Lung (tissue), 12 donors: Measurements from ENCODE around the gene EYA4. TPM values are rescaled to one million over a fixed set of nuclear protein-coding genes. Genes with fewer than 3 reads are reported as not detected.
A peak's percentile ranks its signal among the peaks of the same experiment; 100 is the strongest.

Experiments
- ATAC-seq: fragments of 200-7000 bp; cut with Tn5 transposase; one replicate; pipeline ENCODE4 v1.9.1; 2020; ENCODE audit warnings: moderate number of reproducible peaks; ENCODE audit not compliant: insufficient read depth, low FRiP score
- DNase-seq, 3 donors: peaks; one replicate each; pipeline ENCODE4 v3.0.0-alpha.2; 2013 to 2017
- H3K27ac ChIP-seq, 2 donors: one replicate each; pipeline ENCODE4 v1.5.1; 2013; ENCODE audit warnings: mild to moderate bottlenecking in 2 of 2, moderate library complexity in 2 of 2, control low read depth in 1 of 2, inconsistent platforms in 1 of 2, low read depth in 1 of 2, low read length in 1 of 2
- H3K27me3 ChIP-seq, 3 donors: one replicate each; pipeline ENCODE4 v1.5.1; 2013; ENCODE audit warnings: low read length in 2 of 3; ENCODE audit not compliant: control insufficient read depth in 3 of 3, insufficient read depth in 3 of 3
- H3K36me3 ChIP-seq, 4 donors: one replicate each; pipeline ENCODE4 v1.5.1; 2013; ENCODE audit warnings: low read length in 4 of 4, mild to moderate bottlenecking in 1 of 4, moderate library complexity in 1 of 4; ENCODE audit not compliant: control insufficient read depth in 4 of 4, insufficient read depth in 4 of 4
- H3K4me1 ChIP-seq, 5 donors: one replicate each; pipeline ENCODE4 v1.5.1; 2013; ENCODE audit warnings: low read length in 5 of 5, mild to moderate bottlenecking in 2 of 5, moderate library complexity in 1 of 5; ENCODE audit not compliant: control insufficient read depth in 5 of 5, insufficient read depth in 5 of 5
- H3K4me3 ChIP-seq: one replicate; pipeline ENCODE4 v1.5.1; 2013; ENCODE audit warnings: mild to moderate bottlenecking, control low read depth, moderate library complexity
- H3K9ac ChIP-seq, 2 donors: one replicate each; pipeline ENCODE4 v1.5.1; 2013; ENCODE audit warnings: low read length in 2 of 2, control low read depth in 1 of 2; ENCODE audit not compliant: insufficient read depth in 1 of 2
- H3K9me3 ChIP-seq, 4 donors: one replicate each; pipeline ENCODE4 v1.5.1; 2013; ENCODE audit warnings: low read length in 3 of 4, mild to moderate bottlenecking in 1 of 4, moderate library complexity in 1 of 4; ENCODE audit not compliant: control insufficient read depth in 4 of 4, insufficient read depth in 3 of 4
- WGBS, 2 donors: extraction: QIAGEN DNeasy Blood & Tissue Kit; methylation state at CpG; one replicate each; pipeline ENCODE4 v1.1.7; 2013; 5-methylcytosine and 5-hydroxymethylcytosine counted together
- polyA plus RNA-seq, 2 donors: library from polyadenylated mRNA; stranded (reverse); fragments of 200-250 nt; gene quantifications; one replicate each; pipeline ENCODE4 v1.2.1, GENCODE V29; 2013
- total RNA-seq, 2 donors: library from RNA; depleted of rRNA in 1 of 2; stranded (reverse); fragments of >200 nt in 1 of 2; gene quantifications; one replicate each; pipeline ENCODE4 v1.2.1, GENCODE V29; 2014 to 2021
- TF ChIP-seq, protein P1 (sequence below): IDR thresholded peaks from 2 replicates; pipeline ENCODE4 v1.5.1; 2012; ENCODE audit warnings: mild to moderate bottlenecking; ENCODE audit errors: control extremely low read depth, extremely low read depth
- donor health status: control.
- donor health status: control.
- donor health status: Bipolar disorder and iron deficiency.
- donor health status: healthy.
- donor health status: DM: yes; HTN: yes; CAD: no.

The EYA4 gene
- total and polyA plus RNA-seq, 4 donors, result 0.49 to 7.4 (median 2.2) TPM

- Histone ChIP-seq H3K4me1 (peaks cover 0 to 17% (median 0%) of the 10 kb centered on the region in 5 donors), H3K27ac (no peak overlapping the region), H3K4me3 (no peak overlapping the region), H3K9ac (no peak overlapping the region), H3K9me3 (no peaks in the 10 kb centered on the region), H3K36me3 (no peaks in the 10 kb centered on the region), H3K27me3 (peaks cover 0 to 54% (median 34%) of the 10 kb centered on the region in 3 donors)
- DNase-seq (peak in 1 of 3 donors; percentile 11), ATAC-seq (no peak)
- WGBS, 2 donors, result 54 to 57% methylated on average over 2 of the region's 2 CpGs
- TF ChIP-seq, protein P1, sequence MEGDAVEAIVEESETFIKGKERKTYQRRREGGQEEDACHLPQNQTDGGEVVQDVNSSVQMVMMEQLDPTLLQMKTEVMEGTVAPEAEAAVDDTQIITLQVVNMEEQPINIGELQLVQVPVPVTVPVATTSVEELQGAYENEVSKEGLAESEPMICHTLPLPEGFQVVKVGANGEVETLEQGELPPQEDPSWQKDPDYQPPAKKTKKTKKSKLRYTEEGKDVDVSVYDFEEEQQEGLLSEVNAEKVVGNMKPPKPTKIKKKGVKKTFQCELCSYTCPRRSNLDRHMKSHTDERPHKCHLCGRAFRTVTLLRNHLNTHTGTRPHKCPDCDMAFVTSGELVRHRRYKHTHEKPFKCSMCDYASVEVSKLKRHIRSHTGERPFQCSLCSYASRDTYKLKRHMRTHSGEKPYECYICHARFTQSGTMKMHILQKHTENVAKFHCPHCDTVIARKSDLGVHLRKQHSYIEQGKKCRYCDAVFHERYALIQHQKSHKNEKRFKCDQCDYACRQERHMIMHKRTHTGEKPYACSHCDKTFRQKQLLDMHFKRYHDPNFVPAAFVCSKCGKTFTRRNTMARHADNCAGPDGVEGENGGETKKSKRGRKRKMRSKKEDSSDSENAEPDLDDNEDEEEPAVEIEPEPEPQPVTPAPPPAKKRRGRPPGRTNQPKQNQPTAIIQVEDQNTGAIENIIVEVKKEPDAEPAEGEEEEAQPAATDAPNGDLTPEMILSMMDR, result no peak
Observed at GRCh38 chr6:133245422-133245903, 4.3 kb downstream of the EYA4 start.

GRCh38 chr6:133247581-133247980, 6.4 kb downstream of the EYA4 start:
- H3K4me1 ChIP-seq, result peaks cover 0 to 11% (median 0%) of the 10 kb centered on the region in 5 donors
- H3K36me3 ChIP-seq, result no peaks in the 10 kb centered on the region
- ATAC-seq (no peak), DNase-seq (no peak)
- H3K9ac ChIP-seq, result no peak overlapping the region
- no peak overlapping the region for H3K27ac ChIP-seq
- peaks cover 0 to 41% (median 31%) of the 10 kb centered on the region in 3 donors for H3K27me3 ChIP-seq
- WGBS, 2 donors, result 81 to 89% methylated on average over 5 of the region's 5 CpGs
- no peak overlapping the region for H3K4me3 ChIP-seq
- H3K9me3 ChIP-seq, result no peaks in the 10 kb centered on the region
- TF ChIP-seq, protein P1, result no peak

GRCh38 chr6:133248241-133249001, 7.3 kb downstream of the EYA4 start:
- TF ChIP-seq, protein P1, result no peak
- no peaks in the 10 kb centered on the region for H3K36me3 ChIP-seq
- H3K4me1 ChIP-seq, result peaks cover 0 to 4% (median 0%) of the 10 kb centered on the region in 5 donors
- ATAC-seq (no peak), DNase-seq (no peak)
- H3K9ac ChIP-seq, result no peak overlapping the region
- H3K27me3 ChIP-seq, result peaks cover 0 to 33% (median 22%) of the 10 kb centered on the region in 3 donors
- H3K27ac ChIP-seq, result no peak overlapping the region
- H3K4me3 ChIP-seq, result no peak overlapping the region
- 74 to 77% methylated on average over 6 of the region's 6 CpGs for WGBS, 2 donors
- no peaks in the 10 kb centered on the region for H3K9me3 ChIP-seq
